Astrocyte of the spinal cord (primary cell): Measurements from ENCODE around the gene RNFT2.
A peak's percentile ranks its signal among the peaks of the same experiment; 100 is the strongest.

ENCODE experiments used
- DNase-seq: peaks from one replicate; pipeline ENCODE4 v3.0.0; 2011; ENCODE audit warnings: low read depth, low spot score
- H3K4me3 ChIP-seq: 2 replicates; pipeline ENCODE4 v1.5.1; 2011; ENCODE audit warnings: low read depth, mild to moderate bottlenecking, low read length, moderate library complexity
- in situ Hi-C: cut with HindIII; loops from 2 replicates; pipeline ENCODE4 v1.10.0; 2017; ENCODE audit warnings: low sequenced_read_pairs
- TF ChIP-seq, protein P1 (sequence below): IDR thresholded peaks from 2 replicates; pipeline ENCODE4 v1.5.1; 2012; ENCODE audit warnings: low read depth, mild to moderate bottlenecking, low read length, inconsistent platforms

Gene RNFT2, protein sequence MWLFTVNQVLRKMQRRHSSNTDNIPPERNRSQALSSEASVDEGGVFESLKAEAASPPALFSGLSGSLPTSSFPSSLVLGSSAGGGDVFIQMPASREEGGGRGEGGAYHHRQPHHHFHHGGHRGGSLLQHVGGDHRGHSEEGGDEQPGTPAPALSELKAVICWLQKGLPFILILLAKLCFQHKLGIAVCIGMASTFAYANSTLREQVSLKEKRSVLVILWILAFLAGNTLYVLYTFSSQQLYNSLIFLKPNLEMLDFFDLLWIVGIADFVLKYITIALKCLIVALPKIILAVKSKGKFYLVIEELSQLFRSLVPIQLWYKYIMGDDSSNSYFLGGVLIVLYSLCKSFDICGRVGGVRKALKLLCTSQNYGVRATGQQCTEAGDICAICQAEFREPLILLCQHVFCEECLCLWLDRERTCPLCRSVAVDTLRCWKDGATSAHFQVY

DNA sequence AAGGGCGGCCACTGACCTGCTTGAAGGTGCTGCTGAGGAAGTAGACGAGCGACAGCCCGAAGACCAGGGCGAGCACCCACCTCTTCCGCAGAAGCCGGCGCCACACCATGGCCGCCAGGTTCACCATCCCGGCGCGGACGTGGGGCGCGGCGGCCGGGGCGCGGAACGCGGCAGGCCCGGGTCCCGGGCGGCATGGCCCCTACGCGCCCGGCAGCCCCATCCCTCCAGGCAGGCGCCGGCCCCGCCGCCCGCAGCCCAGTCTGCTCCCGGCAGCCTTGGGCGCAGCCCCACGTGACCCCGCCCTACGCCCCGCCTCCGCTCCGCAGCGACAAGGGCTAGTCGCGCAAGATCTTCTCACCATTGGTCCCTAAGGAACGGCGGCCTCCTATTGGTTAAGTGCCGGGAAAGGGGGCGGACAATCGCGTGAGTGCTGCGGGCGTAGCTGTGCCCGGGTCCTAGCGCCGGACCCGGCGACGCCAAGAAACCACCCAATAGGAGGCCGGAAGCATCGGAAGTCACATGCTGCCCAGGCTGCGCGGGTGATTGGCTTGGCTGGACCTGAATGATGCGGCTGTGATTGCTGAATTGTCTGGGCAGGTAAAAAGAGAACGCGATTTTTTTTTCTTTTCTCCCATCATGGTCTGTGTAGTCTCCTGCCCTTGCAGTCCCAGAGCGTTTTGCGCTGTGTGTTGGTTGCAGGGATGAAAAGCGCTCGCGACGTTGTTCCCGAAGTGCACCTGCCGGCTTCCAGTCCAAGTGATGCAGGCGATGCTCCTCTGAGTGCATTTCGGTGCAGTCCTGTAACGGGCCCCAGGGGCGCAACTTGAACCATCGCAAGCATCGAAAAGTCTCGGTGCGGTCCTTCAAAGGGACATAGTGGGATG is at the start of gene RNFT2, which contains the start of gene SPRING1:
Gene RNFT2 (plus strand): TSS at position 542 of the 884 bp plus-strand sequence. CDS start 2,183 bp downstream, outside the sequence.
Gene SPRING1 (minus strand): TSS at position 296 of the 884 bp plus-strand sequence. CDS start 169 bp downstream, at position 127.
- in situ Hi-C loops = no loop called here
- peak within 1 kb of the TSS; percentile 95 for H3K4me3 ChIP-seq
- peak; percentile 99 for DNase-seq
- TF ChIP-seq, protein P1, sequence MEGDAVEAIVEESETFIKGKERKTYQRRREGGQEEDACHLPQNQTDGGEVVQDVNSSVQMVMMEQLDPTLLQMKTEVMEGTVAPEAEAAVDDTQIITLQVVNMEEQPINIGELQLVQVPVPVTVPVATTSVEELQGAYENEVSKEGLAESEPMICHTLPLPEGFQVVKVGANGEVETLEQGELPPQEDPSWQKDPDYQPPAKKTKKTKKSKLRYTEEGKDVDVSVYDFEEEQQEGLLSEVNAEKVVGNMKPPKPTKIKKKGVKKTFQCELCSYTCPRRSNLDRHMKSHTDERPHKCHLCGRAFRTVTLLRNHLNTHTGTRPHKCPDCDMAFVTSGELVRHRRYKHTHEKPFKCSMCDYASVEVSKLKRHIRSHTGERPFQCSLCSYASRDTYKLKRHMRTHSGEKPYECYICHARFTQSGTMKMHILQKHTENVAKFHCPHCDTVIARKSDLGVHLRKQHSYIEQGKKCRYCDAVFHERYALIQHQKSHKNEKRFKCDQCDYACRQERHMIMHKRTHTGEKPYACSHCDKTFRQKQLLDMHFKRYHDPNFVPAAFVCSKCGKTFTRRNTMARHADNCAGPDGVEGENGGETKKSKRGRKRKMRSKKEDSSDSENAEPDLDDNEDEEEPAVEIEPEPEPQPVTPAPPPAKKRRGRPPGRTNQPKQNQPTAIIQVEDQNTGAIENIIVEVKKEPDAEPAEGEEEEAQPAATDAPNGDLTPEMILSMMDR = no peak

DNA sequence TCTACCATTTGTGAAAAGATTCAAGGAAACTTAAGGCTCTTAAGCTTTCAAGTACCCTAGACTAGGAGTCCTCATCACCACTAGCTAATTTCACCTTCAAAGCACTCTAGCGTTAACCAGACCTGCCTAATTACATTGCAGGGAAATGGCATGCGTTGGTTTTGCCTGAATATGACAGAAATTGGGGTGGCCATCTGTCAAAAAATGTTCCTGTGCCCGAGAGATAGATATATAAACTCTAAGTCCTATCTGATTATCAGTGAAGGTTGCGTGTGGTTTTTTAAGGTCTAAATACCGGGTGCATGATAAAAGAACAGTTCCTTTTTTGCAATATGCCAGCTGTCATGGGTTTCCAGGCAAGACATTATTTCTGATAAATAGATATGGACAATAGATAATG is 48.6 kb upstream of the RNFT2 start:
- in situ Hi-C loops = no loop called here
- no peak for DNase-seq
- TF ChIP-seq, protein P1 = no peak
- H3K4me3 ChIP-seq = no peak overlapping the region

DNA sequence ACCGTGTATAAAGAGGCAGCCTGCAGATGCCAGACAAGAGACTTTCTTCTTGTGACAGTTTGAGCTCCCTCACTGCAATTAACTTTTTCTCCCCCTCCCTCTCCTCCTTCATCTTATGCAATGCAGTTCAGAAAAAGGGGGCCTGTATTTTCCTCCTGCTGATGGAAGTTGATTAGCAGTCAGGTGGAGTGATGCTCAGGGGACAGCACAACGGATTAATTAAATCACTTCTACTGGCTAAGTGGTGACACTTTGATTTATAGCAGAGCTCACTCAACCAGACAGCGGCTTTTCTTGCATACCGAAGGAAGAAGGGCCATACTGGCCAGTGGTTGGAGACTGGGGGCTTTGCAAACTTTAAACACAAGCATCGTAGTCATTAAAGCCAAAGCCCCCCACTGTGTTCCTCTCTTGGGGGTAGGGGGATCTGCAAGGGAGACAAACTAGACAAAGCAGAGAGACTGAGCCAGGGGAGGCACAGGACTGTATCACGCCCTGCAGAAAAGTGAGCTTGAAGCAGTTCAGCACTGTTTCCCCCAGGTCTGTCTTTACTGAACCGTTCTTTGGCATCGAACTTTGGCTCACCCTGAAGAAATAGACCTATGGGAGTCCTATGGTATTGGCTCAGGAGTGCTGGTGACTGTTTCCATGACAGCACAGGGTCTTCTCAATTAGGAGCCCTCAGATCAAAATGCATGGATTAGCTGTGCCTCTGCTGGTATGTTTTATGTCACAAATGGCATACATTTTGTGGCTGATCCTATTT is 48.0 kb upstream of the RNFT2 start:
- no peak for DNase-seq
- TF ChIP-seq, protein P1 = no peak
- no peak overlapping the region for H3K4me3 ChIP-seq
- in situ Hi-C loops = no loop called here

DNA sequence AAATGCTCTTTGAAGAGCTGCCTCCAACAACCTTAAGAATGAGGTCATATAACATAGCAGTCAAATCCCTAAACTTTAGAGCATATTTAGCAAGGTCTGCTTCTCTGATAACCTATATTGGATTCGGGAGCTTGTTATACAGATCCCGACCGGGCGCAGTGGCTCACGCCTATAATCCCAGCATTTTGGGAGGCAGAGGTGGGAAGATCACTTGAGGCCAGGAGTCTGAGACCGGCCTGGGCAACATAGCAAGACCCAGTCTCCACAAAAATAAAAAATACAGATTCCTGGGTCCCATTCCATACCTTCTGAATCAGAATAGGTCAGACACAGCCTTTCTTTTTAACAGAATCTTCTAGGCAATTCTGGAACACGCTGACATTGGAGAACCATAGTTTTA is 46.9 kb upstream of the RNFT2 start:
- DNase-seq = no peak
- in situ Hi-C loops = no loop called here
- TF ChIP-seq, protein P1 = no peak
- no peak overlapping the region for H3K4me3 ChIP-seq

DNA sequence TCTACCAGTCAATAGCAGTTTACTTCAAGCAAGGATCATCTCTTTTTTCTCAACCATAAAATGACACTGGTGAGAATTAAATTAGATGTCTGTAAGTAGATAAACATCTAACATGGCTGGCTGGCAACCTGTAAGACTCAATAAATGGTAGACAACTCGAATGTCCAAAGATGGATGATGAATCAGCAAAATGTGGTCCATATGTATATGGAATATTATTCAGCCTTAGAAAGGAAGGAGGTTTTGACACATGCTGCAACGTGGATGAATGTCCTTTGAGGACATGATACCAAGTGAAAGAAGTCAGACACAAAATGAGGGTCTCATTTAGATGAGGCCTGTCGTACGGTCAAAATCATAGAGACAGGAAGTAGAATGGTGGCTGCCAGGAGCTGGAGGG is 46.5 kb upstream of the RNFT2 start:
- no peak for DNase-seq
- in situ Hi-C loops = no loop called here
- no peak overlapping the region for H3K4me3 ChIP-seq
- TF ChIP-seq, protein P1 = no peak

DNA sequence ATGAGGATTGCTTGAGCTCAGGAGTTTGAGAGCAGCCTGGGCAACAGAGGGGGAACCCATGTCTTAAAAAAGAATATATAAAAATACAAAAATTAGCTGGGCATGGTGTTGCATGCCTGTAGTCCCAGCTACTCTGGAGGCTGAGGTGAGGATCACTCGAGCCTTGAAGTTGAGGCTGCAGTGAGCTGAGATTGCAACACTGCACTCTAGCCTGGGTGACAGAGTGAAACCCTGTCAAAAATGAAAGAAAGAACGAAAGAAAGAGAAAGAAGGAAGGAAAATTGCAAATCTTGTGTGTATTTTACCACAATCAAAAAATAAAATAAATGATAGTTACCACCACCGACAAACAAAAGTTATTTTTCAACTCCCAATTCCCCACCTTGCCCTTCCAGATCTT is 45.5 kb upstream of the RNFT2 start:
- no peak for DNase-seq
- H3K4me3 ChIP-seq = no peak overlapping the region
- TF ChIP-seq, protein P1 = no peak
- in situ Hi-C loops = no loop called here
